HUDEP-2 (cell line): ENCODE data around the gene TARS2.

Experiments used
- DNase-seq, 76 experiments: peaks; one replicate each; lab custom pipeline; 2025; ENCODE audit not compliant: unreplicated experiment in 76 of 76; lab: John Stamatoyannopoulos, UW

Gene TARS2, protein sequence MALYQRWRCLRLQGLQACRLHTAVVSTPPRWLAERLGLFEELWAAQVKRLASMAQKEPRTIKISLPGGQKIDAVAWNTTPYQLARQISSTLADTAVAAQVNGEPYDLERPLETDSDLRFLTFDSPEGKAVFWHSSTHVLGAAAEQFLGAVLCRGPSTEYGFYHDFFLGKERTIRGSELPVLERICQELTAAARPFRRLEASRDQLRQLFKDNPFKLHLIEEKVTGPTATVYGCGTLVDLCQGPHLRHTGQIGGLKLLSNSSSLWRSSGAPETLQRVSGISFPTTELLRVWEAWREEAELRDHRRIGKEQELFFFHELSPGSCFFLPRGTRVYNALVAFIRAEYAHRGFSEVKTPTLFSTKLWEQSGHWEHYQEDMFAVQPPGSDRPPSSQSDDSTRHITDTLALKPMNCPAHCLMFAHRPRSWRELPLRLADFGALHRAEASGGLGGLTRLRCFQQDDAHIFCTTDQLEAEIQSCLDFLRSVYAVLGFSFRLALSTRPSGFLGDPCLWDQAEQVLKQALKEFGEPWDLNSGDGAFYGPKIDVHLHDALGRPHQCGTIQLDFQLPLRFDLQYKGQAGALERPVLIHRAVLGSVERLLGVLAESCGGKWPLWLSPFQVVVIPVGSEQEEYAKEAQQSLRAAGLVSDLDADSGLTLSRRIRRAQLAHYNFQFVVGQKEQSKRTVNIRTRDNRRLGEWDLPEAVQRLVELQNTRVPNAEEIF

DNA sequence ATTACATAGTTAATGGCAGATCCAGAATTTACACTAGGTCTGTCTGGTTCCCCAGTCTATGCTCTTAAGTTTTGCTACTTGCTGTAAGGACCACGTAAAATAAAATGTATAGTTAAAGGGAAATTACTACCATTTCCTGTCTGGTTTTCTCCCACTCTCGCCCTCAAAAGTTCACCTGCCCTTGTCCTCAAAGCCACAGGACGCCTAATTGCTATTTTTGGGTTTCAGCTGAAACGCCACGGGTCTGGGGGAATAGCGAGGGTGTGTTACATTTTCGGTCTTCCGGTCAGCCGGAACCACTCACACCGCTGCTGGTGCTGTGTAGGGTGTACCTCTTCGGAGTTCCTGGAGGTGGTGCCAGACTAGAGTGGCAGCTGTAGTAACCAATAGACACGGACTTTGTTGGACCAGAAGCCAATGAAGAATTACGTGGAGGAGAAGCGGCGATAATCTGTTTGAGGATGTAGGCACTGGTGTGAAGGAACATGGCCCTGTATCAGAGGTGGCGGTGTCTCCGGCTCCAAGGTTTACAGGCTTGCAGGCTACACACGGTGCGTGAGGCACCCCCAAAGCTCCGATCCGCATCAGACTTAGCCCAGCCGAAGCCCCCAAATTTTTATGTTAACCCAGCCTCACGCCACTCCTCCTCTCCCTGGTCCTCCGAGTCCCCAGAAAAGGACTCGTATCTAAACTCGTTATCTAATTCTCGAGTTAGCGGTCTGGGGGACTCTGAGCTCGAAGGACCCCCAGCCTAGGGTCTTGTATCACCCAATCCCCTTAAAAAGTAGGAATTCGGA lies at the start of gene TARS2:
Gene TARS2, plus strand, starts transcription at position 454 of the 797 bp plus-strand sequence. Its CDS starts 32 bp downstream, at position 486.
- peak in 75 of 76 experiments; percentile 36 to 99 (median 94) for DNase-seq

DNA sequence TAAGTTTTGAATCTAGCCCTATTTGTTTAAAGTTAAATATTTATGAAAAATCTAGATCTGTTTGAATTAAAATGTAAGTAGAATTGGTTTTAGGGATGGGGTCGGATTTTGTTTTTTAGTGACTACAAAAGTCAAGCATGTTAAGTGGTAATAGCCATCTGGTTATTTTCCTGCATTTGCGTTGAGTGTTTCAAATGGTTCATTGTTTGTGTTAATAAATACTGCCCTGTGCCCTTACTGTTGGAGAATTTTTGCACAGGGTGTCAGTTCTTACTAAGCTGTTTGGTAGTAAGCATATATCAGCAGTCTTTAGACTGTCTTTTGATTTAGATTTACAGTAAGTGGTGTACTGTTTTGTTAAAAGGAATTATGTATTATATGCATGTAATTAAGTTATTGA lies 46.1 kb upstream of the TARS2 start:
- no peak for DNase-seq

DNA sequence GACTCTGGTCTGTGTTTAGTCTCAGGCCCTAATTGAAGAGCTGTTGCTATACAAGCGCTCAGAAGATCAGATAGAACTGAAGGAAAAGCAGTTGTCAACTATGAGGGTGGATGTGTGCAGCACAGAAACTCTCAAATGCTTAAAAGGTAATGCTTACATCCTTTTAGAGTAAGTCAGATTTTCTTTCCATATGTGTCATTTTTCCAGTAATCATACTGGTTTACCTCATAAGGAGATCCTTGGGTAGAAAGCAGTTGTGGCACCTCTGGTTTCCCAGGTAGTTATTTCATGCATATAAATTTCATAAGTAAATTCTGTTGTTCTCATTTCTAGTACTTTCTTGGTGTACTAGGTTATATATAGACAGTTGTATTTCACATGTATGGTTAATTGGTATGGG lies 43.0 kb upstream of the TARS2 start:
- DNase-seq = no peak

DNA sequence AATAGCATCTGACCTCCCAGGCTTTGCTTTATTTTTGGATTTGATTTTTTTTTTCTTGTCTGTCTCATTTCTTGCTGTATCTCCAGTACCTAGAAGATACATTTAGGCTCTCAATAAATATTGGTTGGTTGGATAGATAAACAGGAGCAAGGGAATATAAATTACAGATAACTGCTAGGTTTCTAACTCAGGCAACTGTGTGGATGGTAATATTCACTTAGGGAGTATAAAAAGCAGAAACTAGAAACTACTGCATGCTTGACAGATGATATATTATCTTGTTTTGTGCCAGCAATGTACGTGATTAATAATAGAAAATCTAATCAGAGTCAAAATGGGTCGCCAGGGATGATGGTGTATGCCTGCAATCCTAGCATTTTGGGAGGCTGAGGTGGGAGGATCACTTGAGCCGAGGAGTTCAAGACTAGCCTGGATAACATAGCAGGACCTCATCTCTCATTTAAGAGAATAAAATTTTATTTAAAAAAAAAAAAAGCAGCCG lies 31.0 kb upstream of the TARS2 start:
- DNase-seq = no peak

DNA sequence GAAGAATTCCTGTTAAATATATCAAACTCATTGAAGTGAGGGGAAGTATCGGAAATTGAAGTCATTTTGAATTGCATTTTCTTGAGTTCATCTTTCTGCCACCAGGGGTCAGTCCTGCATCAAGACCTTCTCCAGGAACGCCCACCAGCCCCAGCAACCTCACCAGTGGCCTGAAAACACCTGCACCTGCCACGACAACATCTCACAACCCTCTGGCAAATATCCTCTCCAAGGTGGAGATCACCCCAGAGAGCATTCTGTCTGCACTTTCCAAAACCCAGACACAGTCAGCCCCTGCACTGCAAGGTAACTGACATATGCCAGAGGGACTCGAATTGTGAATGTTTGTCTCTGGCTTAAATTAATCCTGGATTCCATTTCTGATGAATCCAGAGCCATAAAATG lies 22.8 kb upstream of the TARS2 start:
- peak in 50 of 76 experiments; percentile 4 to 66 (median 32) for DNase-seq

DNA sequence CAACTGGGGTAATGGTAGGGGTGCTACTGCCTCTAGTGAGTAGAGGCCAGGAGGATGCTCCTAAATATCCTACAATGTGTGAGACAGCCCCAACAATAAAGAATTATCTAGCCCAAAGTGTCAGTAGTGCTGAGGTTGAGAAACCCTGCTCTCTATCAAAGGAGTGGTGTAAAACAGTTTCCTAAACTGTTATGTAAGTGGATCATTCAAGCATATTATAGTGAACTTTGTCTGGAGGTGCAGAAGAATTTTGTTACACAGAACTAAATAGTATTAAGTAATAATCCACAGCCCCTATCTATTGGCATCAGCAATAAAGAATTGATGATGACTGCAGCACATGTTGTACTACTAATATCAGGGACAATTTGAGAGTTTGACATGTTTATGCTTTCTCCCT lies 20.3 kb upstream of the TARS2 start:
- DNase-seq = no peak

DNA sequence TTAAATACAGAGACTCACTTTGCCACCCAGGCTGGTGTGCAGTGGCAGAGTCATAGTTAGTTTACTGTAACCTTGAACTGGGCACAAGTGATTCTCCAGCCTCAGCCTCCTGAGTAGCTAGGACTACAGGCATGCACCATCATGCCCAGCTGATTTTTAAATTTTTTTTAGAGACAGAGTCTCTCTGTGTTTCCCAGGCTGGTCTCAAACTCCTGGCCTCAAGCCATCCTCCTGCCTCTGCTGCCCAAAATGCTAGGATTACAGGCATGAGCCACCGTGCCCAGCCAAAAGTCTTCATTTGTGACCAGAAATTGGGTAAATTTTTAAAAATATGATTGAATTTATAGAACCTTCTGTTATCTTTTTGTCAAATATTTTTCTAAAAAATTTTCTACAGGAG lies 17.9 kb upstream of the TARS2 start:
- DNase-seq = no peak

DNA sequence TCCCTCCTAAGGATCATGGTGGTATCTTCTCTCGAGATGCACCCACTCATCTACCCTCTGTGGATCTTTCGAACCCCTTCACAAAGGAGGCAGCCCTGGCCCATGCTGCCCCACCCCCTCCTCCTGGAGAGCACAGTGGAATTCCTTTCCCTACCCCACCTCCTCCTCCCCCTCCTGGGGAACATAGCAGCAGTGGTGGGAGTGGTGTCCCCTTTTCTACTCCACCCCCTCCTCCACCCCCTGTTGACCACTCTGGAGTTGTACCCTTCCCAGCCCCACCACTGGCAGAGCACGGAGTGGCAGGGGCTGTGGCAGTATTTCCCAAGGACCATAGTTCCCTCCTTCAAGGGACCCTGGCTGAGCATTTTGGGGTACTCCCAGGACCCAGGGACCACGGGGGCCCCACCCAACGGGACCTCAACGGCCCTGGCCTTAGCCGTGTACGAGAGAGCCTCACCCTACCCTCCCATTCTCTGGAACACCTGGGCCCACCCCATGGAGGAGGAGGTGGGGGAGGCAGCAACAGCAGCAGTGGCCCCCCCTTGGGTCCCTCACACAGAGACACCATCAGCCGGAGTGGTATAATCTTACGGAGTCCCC lies 14.5 kb upstream of the TARS2 start:
- no peak for DNase-seq

DNA sequence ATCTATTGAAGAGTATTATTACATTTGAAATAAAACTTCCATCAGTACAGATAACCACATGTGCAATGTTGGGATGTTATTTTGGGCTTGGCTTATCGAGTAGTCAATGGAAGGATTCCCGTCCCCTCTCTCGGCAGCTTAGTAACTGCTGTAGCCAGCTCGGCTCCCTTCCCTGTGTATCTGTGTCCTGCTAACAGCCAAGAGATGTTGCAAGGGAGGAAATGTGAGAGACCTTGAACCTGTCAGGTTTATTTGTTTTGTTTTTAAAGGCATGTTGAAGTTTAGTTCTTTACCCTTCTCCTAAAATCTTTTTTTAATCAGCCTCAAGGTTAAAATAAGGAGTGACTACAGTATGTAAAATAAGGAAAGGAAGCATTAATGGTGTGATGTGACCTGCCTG lies 13.6 kb upstream of the TARS2 start:
- DNase-seq = no peak

DNA sequence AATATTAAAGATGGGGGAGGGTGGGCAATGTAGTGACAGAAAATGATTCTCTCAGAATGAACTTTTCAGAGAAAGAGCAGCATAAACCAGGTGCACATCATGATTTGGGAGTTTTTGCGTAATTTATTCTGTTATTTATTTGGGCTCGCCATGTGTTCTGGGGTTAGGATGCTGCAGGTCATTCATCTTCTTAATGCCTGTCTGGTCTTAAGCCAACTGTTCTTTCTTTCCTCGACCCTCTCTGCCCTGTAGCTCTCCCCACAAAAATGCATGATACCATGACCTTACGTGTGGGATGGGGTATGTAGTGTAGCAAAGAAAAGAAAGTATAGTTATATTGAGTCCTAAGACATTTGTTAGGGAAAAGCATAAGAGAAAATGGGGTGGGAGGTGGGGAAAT lies 12.3 kb upstream of the TARS2 start:
- DNase-seq = no peak

DNA sequence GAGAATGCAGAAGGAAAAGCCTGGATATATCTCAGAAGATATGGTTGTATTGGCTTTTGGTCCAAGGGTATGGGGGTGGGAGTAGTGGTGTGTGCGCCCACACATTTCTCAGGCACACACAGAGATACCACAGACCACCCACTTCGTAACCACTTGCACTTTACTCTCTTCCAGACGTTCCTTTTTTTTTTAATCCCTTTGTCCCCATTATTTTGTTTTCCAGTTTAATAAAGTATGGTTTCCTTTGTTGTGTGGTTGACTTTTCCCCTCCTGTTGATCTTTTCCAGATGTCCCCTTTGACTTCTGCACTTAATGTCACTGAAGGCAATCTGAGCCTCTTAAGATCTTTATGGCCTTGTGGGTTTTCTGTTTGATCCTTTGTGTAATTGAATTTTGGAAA lies 10.5 kb upstream of the TARS2 start:
- DNase-seq = no peak

DNA sequence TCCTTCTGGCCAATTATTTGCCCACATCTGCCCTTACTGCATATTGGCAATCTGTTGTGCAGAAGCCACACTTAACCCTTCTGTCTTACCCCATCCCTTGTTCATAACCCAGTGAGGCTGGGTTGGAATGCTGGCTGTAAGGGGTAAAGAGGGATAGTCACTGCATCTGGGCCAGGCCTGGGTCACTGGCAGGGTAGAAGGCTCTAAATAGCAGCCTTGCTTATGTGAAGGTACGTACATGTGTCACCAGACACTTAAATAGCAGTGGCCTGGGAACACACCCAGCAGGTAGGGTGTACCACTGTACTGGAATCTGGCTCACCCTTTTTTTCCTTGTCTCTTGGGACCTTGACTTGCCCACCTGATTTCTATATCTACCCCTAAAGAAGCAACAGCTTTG lies 9.9 kb upstream of the TARS2 start:
- no peak for DNase-seq

DNA sequence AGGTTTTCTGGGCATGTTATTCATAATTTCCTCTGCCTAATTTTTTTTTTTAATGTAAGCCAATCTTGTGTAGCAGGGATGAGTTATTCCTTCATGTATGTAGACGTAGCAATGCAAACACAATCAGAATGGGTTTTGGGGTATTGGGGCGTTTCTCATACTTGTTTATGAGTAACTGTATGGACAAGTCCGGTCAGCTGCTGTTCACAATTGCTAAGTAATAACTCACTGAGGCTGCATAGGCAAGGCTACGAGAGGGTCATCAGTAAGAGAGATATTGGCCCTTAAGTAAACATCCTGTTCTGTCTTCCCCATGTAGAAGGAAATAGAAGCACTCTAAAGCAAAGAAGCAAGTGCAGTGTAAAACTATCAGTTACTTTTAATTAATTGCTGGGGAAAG lies 9.5 kb upstream of the TARS2 start:
- no peak for DNase-seq

DNA sequence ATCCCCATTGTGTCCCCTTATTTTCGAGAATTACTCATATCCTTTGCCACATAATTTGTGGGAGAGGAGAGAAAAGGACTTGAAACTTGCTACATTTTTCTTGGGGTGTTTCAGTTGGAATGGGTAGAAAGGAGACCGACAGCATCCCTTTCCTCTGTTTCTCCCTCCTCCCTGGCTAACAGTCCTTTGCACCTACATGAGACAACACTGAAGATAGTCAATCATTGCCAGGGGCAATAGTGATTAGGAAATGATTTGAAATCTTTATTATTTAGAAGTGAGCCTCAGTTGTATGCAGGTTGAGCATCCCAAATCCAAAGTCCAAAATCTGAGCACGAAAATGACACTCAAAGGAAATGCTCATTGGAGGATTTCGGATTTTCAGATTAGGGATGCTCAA lies 7.8 kb upstream of the TARS2 start:
- no peak for DNase-seq

DNA sequence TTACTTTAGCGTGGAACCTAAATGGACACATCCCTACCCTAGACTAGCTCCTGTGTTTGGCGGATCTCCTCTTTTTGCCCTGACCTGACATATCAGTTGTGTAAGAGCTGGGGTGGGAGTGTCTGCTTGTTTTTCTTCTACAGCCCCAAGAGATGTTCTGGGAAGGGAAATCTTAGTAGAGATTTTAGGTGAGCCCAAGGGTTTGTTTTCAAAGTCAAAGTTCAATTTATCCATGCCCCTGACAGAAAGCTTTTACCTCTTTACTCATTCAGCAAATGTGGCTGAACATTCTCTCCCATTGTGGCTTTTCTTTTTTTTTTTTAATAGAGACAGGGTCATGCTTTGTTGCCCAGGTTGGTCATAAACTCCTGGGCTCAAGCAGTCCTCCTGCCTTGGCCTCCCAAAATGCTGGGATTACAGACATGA lies 7.3 kb upstream of the TARS2 start:
- no peak for DNase-seq

DNA sequence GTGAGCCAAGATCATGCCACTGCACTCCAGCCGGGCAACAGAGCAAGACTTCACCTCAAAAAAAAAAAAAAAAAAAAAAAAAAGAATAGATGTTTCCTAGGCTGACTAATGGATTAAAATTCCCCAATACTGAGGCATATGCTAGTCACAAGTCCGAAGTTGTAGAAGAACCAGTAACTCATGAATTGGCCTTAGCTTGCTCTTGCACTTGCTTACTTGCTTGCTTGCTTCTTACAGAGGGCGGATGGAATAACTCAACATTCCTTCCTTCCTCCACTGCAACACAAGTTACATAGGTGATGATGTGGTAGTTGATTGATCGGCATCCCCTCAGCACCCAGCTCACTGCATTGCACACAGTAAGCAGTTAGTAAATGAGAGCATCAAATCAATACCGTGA lies 2.8 kb upstream of the TARS2 start:
- no peak for DNase-seq

DNA sequence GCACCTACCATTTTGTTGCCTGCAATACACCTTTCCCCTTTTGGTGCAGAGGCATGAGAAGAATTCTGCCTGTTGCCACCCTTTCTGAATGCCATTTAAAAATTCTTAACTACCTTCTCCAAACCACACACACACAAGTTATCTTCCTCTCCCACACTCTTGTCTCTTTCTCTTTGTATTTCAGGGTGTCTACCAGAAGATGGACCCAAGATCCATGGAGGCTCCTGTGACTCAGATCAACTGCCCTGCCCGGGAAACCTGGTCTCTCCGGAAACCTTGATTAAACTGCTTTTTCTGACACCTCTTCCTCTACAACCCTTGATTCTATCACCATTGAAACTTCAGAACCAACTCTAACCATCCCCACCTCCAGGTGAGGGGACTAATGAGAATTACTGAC lies 2.4 kb upstream of the TARS2 start:
- peak in 28 of 76 experiments; percentile 1 to 50 (median 20) for DNase-seq

DNA sequence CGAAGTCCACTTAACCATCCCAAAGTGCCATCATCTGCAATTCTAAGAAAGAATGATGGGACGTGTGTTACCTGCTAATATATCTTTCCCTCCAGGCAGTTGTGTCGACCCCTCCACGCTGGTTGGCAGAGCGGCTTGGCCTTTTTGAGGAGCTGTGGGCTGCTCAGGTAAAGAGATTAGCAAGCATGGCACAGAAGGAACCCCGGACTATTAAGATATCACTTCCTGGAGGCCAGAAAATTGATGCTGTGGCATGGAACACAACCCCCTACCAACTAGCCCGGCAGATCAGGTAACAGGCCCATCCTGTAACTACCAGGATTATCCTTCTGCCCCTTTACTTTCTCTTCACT lies 520 bp downstream of the TARS2 start:
- DNase-seq = no peak

DNA sequence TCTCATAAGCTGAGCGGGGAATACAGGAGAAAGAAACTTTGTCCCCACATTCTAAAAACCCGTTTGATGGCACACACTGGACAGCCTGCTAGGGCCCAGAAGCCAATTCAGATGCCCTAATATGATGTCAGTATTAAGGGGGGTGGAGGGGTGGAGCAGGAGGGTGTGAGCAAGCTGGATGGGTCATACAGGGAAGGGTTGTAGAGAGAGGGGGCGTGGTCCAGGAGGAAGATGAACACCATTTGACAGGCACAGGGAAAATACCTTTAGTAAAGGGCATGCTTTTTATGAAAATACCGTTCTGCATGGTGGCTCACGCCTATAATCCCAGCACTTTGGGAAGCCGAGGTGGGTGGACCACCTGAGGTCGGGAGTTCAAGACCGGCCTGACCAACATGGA lies 6.0 kb downstream of the TARS2 start:
- DNase-seq = no peak

DNA sequence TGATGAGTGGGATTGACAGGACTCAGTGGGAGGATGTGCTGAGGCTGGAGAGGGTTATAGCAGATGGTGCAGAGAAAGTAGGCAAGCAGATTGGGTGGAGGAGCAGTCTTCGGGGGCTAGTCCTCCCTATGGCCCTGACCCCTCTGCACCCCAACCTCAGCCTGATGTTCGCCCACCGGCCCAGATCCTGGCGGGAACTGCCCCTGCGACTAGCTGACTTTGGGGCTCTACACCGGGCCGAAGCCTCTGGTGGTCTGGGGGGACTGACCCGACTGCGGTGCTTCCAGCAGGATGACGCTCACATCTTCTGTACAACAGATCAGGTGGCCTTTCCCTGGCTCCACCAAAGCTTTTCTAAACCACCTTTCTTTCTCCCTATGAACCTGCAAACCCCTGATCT lies 11.1 kb downstream of the TARS2 start:
- no peak for DNase-seq

DNA sequence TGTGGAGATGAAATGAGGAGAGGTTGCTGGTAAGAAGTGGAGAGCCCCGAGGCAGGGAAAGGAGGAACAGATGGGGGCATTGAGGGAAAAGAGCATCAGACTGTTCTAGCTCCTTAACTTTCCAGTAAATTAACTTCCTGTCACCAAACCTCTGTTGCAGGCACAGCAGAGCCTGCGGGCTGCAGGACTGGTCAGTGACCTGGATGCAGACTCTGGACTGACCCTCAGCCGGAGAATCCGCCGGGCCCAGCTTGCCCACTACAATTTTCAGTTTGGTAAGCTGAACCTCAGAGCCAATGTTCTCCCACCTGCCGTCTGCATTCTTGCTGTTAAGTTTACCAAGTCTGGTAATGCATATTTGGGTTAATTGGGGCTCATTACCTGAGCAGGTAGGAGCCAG lies 18.2 kb downstream of the TARS2 start:
- DNase-seq = no peak
